ENCODE measurements around the gene EIF3J.
A peak's percentile ranks its signal among the peaks of the same experiment; 100 is the strongest.
"Not testable (repeated sequence)": the region's sequence is repeated elsewhere in the genome, so short reads cannot be mapped to it uniquely, and the experiment has no call there.

The EIF3J gene

GRCh38 chr15:44542596-44542995 is 5.6 kb downstream of the EIF3J start:
- DNase-seq, result no peak

- DNase-seq, result not testable (repeated sequence)
Observed at GRCh38 chr15:44544745-44545144, 7.8 kb downstream of the EIF3J start.

DNA sequence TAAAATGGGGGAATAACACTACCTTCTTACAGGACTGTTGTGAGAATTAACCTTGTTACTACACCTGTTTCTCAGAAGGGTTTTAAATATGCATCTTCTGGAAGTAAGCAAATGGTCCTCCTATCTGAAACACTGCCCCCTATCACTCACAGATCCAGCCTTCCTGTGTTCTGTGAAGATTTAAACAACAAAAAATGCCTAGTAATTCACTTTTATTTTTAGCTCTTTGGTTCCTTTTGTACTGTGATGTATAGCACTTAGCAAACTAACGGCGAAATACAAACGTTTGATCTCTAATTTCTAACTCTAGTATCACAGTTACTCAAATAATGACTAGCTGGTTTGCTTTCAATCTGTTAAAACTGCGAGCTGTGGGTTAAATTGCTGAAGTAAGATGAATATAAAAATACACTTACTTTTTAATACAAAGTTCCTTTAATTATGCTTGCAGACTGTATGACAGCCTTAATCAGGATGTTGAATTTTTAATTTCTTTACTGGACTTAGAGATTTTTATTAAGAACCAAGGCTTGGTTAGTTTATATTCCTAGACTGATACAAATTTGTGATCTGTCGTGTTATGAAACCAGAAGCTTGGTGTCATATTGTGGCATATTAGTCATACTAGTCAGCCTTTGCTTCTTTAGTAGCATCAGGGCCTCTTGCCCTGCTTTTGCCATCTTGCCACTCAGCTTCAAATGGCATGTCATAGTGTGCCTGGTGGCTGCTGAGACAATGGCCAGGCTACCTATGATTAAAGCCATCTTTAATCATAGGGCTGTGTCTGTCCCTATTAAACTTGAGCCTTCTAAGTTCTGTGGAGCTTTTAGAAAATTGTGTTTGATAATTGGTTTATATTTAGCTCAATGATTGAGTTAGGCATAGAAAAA is 9.2 kb downstream of the EIF3J start:
- no peak for DNase-seq

GRCh38 chr15:44549152-44549551 is 12.2 kb downstream of the EIF3J start:
- DNase-seq, result not testable (repeated sequence)

DNA sequence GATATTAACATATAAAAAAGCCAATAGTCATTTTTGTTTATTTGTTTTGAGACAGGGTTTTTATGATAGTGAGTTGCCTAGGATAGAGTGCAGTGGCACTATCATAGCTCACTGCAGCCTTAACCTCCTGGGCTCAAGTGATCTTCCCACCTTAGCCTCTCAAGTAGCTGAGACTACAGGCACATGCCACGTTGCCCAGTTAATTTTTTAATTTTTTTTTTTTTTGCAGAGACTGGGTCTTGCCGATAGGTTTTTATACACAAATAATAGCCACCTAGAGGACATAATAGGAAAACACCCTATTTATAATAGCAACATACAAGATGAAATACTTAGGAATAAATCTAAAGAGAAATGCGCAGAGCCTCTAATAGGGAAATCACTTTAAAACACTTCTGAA is 13.3 kb downstream of the EIF3J start:
- no peak for DNase-seq

DNA sequence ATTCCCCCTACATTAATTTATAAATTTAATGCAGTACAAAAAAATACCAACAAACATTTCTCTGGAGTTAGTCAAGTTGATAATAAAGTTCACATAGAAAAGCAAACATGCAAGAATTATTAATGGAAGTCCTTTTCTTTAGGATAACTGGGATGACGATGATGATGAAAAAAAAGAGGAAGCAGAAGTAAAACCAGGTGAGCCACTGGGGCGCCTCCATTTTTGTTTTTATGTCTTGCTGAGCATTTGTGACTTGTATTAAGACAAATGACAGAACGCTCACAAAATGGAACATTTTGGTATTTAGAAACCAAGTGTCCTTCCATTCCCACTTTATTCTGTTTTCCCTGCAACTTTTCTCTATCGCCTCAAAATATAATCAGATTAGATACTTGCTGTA is 13.8 kb downstream of the EIF3J start:
- no peak for DNase-seq

DNA sequence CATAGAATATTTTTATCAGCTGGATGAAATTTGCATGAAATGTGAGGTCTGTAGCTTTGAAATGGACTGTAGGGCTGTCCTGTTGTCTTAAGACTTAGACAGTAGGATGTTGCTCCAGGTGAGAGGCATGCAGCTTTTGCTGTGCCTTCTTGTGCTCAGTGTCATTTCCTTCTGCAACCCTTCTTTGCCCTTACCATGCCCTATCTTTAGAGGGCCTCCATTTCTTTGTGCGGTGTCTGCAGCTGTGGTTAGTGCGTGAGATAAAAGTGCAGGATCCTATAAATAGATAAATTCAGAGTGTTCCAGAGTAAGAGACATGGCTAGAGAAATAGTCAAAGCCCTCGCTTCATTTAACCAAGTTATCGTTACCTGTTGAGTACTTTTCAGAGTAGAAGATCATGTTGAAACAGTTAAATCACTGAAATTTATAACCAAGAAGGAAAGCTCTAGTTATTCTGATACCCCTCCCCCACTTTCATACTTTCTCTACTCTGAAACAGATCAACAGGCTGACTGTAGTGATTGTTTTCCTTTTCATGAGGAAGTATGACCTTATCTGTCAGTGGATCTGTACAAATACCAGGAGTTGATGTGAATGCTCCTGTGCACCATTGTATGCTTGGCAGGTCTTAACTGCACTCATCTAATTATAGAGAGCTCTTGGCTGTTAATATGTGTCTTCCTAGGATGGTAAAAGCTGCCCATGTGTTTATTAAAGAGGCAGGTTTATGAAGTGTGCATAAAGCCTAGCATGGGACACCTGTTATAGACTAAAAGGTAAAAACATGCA is 18.2 kb downstream of the EIF3J start:
- no peak for DNase-seq

- not testable (repeated sequence) for DNase-seq
Observed at GRCh38 chr15:44560926-44561325, 24.0 kb downstream of the EIF3J start.

DNA sequence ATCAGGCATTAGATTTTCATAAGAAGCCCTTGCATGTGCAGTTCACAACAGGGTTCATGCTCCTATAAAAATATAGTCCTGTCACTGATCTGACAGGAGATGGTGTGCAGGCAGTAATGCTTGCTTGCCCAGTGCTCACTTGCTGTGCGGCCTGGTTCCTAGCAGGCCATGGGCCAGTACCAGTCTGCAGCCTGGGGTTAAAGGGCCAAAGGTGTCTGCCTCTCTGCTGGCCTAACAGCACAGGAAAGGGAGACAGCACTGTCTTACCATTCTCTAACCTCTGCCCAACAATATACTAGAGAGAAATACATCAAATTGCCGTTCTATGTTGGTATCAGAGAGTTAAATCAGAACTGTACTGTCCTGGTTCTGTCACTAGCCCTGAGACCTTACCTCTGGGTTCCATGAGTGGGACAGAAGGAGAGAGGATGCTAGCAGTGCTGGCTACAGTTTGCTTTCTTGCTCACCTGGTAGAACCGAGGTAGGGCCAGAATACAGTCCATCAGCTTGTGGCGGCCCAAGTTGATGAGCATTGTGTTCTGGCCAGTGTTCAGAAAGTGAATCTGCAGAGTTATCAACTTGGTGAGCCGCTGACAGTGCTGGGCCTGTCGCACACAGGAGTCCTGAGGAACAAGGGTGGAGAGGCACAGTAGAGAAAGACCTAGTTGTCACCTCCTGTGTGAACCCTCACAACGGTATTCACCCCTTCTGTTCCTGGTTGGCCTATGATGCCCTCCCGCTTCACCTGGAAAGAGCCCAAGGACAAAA is 28.6 kb downstream of the EIF3J start:
- no peak for DNase-seq

- DNase-seq, result no peak
Observed at GRCh38 chr15:44566155-44566540, 29.2 kb downstream of the EIF3J start.

DNA sequence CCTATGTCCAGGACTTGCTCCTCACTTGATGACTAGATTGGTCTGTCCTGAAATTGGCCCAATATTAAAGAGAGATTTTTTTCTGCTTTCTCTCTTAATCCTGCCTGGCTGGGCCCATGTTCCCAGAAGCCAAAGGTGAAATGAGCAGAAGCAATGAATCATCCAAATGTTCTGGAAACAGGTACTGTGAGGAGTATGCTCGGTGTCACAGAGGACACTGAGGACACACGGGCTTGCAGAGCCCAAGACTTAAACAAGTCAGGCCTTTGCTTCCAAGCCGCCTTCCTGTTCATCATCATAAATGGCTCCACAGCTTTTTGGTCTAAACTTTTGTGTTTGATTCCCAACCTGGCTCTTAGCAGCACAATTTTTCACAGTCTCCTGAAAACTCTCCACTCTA is 31.4 kb downstream of the EIF3J start:
- DNase-seq, result no peak

GRCh38 chr15:44569316-44569715 is 32.4 kb downstream of the EIF3J start:
- DNase-seq, result no peak

DNA sequence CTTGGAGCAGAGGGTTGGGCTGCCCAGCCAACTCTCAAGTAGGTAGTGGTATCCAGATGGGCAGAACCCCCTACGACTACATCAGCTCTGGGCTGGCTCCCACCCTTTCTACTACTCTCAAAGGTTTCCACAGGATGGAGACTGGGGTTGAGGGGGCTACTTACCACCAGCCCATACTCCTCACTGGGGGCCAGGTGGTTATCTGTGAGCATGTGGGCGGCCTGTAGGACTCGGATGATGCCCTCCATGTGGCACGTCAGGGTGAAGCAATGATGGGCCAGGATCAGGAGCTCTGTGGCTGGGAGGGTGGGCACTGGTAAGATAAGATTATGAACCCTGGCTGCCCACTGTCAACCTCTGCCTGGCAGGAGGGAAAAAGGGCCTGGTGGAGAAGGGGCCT is 33.4 kb downstream of the EIF3J start:
- no peak for DNase-seq

DNA sequence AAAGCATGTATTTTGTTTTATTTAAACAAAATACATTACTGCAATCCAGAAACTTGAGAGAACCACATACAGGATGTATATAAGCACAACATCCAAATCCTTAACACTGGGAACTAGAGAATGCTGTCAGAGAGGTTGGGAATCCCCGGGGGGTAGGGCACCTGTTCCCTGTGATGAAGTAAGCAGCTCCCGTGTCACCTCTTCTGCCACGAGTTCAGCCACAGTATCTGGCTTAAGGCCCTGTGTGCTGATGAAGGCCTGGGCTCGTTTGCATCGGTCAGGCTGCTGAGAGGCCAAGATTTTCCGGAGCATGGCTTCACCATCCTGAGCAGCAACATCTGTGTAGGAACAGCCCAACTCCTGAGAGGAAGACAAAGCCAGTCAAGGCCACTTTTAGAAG is 36.4 kb downstream of the EIF3J start:
- no peak for DNase-seq

DNA sequence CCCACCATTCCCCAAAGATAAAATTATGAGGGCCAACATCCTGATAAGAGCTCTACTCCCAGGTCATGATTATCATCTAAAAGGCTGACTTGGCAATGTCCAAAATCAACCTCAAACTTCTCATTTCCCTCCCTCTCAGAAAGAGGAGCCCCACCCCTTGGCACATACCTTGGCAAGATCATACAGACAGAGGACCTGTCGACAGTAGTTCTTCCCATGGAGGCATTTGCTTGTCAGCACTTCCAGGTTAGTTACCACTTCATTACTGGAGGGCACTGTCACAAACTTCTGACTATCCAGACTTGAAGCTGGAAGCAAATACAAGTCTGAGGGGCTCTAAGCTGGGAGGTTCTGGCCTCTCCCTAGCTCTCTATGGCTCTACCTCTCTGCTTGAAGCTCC is 37.8 kb downstream of the EIF3J start:
- no peak for DNase-seq

DNA sequence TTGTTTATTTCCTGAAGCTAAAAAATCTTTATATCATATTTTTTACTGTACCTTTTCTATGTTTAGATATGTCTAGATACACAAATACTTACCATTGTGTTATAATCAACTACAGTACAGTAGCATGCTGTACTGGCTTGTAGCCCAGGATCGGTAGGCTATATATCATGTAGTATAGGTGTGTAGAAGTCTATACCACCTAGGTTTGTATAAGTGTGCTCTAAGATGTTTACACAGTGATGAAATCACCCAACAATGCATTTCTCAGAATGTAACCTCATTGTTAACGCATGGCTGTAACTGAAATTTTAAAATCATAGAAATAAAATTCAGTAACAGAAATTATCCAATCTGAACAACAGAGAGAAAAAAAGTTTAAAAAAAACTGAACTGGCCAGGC is 43.2 kb downstream of the EIF3J start:
- DNase-seq, result no peak

DNA sequence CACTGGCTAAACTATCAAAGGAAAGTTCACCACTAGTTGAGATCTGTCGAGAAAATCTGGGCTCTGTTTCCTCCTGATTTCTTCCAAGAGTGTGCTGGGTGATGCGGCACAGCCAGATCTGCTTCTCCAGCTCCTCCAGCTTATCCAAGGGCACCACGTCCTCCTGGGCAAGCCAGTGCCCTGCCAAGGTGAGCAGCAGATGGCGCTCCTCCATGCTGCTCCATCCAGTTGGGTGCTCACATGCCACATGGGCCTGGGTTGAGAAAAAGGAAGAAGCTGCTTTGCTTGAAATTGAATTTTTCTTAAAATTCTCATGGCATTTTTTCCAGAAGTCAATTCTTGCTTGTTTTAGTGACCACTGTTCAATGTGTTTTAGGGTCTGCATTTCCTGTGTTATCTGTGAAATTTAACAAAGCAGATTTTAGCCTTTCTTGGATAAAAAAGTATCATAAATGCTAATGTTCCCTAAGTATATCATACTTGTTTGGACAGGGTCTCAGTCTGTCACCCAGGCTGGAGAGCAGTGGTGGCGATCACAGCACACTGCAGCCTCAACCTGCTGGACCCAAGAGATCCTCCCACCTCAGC is 47.3 kb downstream of the EIF3J start:
- peak; percentile 5 to 26 for DNase-seq

DNA sequence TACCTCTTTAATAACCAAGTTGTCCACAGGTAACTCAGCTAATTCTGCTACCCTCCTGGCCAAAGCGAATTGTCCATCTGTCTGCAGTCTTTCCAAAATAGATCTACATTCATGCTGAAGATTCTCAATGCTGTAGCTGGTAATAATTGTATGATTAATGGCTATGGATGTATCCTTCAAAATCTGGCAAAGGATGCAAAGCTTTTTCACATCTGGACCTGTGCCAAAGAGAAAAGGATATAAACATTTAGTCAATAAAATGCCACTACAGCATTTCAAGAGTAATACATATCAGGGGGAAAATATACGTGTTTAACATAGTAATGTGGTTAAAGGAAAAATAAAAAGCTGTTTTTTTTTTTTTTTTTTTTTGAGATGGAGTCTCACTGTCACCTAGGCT is 48.7 kb downstream of the EIF3J start:
- DNase-seq, result no peak

DNA sequence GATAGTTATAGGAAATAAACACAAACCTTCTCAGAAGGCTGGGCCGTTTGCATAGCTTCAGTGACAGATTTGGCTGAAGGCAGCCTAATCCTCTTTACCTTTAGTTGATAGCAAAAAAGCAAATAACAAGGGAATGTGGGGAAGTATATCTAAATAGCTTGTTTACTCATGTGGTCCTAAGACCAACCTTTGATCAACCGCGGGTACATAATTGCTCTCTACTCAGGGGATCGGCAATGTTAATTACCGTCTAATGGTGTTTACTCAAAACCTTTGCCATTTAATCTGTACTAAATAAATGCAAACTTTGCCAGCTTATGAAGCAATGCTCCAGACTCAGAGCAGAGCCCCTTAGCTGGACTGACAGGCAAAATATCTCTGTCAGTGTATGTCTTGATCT is 51.6 kb downstream of the EIF3J start:
- DNase-seq, result no peak

GRCh38 chr15:44591326-44591725 is 54.4 kb downstream of the EIF3J start:
- DNase-seq, result no peak

GRCh38 chr15:44593042-44593736 is 56.2 kb downstream of the EIF3J start:
- DNase-seq, result no peak

- no peak for DNase-seq
Observed at GRCh38 chr15:44595246-44595645, 58.3 kb downstream of the EIF3J start.
